SK-N-MC (cell line): ENCODE measurements around the gene DRAM1.
"Not testable (repeated sequence)": the region's sequence is repeated elsewhere in the genome, so short reads cannot be mapped to it uniquely, and the experiment has no call there.

Source experiments
- EZH2 ChIP-seq: fragments of 200-600 bp; sonication (generic); IDR thresholded peaks from one replicate; pipeline ENCODE4 v1.6.1; 2017; ENCODE audit warnings: antibody characterized with exemption
- POLR2AphosphoS5 ChIP-seq: IDR thresholded peaks from 2 replicates; pipeline ENCODE4 v1.6.1; 2012; ENCODE audit warnings: mild to moderate bottlenecking, low read depth, low read length, borderline replicate concordance

DNA sequence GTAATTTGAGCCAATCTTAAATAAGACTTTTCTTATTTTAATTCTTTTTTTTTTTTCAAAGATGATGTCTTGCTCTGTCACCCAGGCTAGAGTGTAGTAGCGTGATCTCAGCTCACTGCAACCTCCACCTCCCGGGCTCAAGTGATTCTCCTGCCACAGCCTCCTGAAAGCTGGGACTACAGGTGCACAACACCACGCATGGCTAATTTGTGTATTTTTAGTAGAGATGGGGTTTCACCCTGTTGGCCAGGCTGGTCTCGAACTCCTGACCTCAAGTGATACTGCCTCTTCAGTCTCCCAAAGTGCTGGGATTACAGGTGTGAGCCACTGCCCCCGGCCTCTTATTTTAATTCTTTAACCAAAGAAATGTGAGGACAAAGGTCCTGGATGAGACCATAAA, 20.8 kb upstream of the DRAM1 start:
- TF ChIP-seq POLR2AphosphoS5, EZH2: not testable (repeated sequence)
